ENCODE data around the gene CCDC85B. TPM values are rescaled to one million over a fixed set of nuclear protein-coding genes. Genes with fewer than 3 reads are reported as not detected.

Gene CCDC85B
- total and polyA plus RNA-seq, 2 of the 13 experiments (the other 11 are each of a cell fraction or from before 2014, with no cell fraction given): 8.2 to 19.5 TPM

DNA sequence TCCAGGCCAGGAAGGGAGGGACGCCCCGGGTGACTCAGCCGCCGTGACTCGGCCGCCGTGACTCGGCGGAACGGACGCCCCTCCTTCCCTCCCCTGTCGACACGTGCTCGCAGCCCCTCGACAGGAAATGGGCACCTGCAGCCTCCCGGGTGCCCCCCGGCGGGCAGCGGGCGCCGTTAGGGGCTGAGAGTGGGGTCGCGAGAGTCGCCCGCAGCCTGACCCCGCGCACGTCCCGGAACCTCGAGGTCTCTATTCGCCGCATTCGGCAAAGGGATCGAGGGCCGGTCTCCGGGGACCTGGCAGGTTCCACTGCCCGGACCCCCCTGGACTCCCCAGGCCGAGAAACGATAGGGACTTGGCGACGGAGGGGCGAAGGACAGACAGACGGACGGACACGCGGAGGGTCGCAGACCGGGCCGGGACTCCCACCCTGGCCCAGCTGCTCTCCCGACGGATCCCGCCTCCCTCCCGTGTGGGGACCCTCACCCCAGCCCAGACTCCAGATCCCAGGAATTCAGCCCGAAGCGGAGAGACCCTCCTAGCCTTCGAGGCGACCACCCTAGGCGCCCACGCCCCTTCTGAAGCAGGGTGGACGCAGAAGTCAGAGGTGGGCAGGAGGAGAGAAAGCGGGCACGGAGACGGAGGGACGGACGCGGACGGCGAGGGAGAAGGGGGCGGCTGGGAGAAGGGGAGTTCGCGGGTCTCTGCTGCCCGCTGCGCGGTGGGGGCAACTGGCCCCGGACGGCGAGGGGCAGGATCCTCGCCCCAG lies 9.1 kb downstream of the CCDC85B start (continued):
- TF ChIP-seq, protein P1, sequence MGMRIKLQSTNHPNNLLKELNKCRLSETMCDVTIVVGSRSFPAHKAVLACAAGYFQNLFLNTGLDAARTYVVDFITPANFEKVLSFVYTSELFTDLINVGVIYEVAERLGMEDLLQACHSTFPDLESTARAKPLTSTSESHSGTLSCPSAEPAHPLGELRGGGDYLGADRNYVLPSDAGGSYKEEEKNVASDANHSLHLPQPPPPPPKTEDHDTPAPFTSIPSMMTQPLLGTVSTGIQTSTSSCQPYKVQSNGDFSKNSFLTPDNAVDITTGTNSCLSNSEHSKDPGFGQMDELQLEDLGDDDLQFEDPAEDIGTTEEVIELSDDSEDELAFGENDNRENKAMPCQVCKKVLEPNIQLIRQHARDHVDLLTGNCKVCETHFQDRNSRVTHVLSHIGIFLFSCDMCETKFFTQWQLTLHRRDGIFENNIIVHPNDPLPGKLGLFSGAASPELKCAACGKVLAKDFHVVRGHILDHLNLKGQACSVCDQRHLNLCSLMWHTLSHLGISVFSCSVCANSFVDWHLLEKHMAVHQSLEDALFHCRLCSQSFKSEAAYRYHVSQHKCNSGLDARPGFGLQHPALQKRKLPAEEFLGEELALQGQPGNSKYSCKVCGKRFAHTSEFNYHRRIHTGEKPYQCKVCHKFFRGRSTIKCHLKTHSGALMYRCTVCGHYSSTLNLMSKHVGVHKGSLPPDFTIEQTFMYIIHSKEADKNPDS (CRISPR knock-in tag; IDR thresholded peaks at IDR 0.05): peak; percentile 72; the same call in 1 of the 2 replicates
- TF ChIP-seq, protein P2, sequence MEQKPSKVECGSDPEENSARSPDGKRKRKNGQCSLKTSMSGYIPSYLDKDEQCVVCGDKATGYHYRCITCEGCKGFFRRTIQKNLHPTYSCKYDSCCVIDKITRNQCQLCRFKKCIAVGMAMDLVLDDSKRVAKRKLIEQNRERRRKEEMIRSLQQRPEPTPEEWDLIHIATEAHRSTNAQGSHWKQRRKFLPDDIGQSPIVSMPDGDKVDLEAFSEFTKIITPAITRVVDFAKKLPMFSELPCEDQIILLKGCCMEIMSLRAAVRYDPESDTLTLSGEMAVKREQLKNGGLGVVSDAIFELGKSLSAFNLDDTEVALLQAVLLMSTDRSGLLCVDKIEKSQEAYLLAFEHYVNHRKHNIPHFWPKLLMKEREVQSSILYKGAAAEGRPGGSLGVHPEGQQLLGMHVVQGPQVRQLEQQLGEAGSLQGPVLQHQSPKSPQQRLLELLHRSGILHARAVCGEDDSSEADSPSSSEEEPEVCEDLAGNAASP (CRISPR knock-in tag; IDR thresholded peaks at IDR 0.05; ENCODE audit: borderline replicate concordance): peak; percentile 37; the same call in 1 of the 2 replicates
- TF ChIP-seq, protein P3, sequence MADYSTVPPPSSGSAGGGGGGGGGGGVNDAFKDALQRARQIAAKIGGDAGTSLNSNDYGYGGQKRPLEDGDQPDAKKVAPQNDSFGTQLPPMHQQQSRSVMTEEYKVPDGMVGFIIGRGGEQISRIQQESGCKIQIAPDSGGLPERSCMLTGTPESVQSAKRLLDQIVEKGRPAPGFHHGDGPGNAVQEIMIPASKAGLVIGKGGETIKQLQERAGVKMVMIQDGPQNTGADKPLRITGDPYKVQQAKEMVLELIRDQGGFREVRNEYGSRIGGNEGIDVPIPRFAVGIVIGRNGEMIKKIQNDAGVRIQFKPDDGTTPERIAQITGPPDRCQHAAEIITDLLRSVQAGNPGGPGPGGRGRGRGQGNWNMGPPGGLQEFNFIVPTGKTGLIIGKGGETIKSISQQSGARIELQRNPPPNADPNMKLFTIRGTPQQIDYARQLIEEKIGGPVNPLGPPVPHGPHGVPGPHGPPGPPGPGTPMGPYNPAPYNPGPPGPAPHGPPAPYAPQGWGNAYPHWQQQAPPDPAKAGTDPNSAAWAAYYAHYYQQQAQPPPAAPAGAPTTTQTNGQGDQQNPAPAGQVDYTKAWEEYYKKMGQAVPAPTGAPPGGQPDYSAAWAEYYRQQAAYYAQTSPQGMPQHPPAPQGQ (CRISPR knock-in tag; IDR thresholded peaks at IDR 0.05; ENCODE audit: borderline replicate concordance): no peak
- TF ChIP-seq, protein P4, sequence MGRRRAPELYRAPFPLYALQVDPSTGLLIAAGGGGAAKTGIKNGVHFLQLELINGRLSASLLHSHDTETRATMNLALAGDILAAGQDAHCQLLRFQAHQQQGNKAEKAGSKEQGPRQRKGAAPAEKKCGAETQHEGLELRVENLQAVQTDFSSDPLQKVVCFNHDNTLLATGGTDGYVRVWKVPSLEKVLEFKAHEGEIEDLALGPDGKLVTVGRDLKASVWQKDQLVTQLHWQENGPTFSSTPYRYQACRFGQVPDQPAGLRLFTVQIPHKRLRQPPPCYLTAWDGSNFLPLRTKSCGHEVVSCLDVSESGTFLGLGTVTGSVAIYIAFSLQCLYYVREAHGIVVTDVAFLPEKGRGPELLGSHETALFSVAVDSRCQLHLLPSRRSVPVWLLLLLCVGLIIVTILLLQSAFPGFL (CRISPR knock-in tag; IDR thresholded peaks at IDR 0.05): no peak
- TF ChIP-seq ZNF235 (CRISPR knock-in tag; IDR thresholded peaks at IDR 0.05; ENCODE audit: borderline replicate concordance): no peak
- TF ChIP-seq CBFB (CRISPR knock-in tag; IDR thresholded peaks at IDR 0.05): 0 out of 2 replicates have a peak, but pooled peaks have one; percentile 28
- TF ChIP-seq SOX5 (CRISPR knock-in tag; IDR thresholded peaks at IDR 0.05; ENCODE audit: borderline replicate concordance): peak; percentile 6; the same call in 1 of the 2 replicates
- TF ChIP-seq ZFP82 (CRISPR knock-in tag; IDR thresholded peaks at IDR 0.05; ENCODE audit: borderline replicate concordance): peak; percentile 92; the same call in 1 of the 2 replicates
- no peak for TF ChIP-seq NCOR1 (IDR thresholded peaks at IDR 0.05; ENCODE audit: borderline replicate concordance, low read length)
- peak; percentile 37; the same call in 1 of the 2 replicates for TF ChIP-seq ZNF138 (CRISPR knock-in tag; IDR thresholded peaks at IDR 0.05; ENCODE audit: low read depth)
- peak; percentile 45; the same call in 1 of the 2 replicates for TF ChIP-seq NFKBIZ (CRISPR knock-in tag; IDR thresholded peaks at IDR 0.05)
- TF ChIP-seq, protein P5, sequence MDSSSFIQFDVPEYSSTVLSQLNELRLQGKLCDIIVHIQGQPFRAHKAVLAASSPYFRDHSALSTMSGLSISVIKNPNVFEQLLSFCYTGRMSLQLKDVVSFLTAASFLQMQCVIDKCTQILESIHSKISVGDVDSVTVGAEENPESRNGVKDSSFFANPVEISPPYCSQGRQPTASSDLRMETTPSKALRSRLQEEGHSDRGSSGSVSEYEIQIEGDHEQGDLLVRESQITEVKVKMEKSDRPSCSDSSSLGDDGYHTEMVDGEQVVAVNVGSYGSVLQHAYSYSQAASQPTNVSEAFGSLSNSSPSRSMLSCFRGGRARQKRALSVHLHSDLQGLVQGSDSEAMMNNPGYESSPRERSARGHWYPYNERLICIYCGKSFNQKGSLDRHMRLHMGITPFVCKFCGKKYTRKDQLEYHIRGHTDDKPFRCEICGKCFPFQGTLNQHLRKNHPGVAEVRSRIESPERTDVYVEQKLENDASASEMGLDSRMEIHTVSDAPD (CRISPR knock-in tag; IDR thresholded peaks at IDR 0.05): 0 out of 2 replicates have a peak, but pooled peaks have one; percentile 51
- no peak for TF ChIP-seq SOX6 (IDR thresholded peaks at IDR 0.05)
- no peak for TF ChIP-seq SOX6 (CRISPR knock-in tag; IDR thresholded peaks at IDR 0.05)
- TF ChIP-seq, protein P6, sequence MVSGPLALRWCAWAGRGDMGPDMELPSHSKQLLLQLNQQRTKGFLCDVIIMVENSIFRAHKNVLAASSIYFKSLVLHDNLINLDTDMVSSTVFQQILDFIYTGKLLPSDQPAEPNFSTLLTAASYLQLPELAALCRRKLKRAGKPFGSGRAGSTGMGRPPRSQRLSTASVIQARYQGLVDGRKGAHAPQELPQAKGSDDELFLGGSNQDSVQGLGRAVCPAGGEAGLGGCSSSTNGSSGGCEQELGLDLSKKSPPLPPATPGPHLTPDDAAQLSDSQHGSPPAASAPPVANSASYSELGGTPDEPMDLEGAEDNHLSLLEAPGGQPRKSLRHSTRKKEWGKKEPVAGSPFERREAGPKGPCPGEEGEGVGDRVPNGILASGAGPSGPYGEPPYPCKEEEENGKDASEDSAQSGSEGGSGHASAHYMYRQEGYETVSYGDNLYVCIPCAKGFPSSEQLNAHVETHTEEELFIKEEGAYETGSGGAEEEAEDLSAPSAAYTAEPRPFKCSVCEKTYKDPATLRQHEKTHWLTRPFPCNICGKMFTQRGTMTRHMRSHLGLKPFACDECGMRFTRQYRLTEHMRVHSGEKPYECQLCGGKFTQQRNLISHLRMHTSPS (CRISPR knock-in tag; IDR thresholded peaks at IDR 0.05; ENCODE audit: low read depth): peak; percentile 70; the same call in 1 of the 2 replicates

Measured in HepG2 (cell line).